Body of pancreas (tissue), 4 donors: ENCODE data around the gene PRR4. TPM values are rescaled to one million over a fixed set of nuclear protein-coding genes. Genes with fewer than 3 reads are reported as not detected.

Experiments
- ATAC-seq: fragments of 150-250 bp; one replicate; pipeline ENCODE4 v1.9.1; 2016
- DNase-seq, 4 donors: peaks; one replicate each; pipeline ENCODE4 v3.0.0-alpha.2; 2019
- H3K27ac ChIP-seq, 4 donors: fragments of 200-600 bp; sonication (generic); 1 replicate in 3 of 4; 2 replicates in 1 of 4; pipeline versions ENCODE4 v1.5.1 to v1.6.1; 2016 to 2019; ENCODE audit warnings: mild to moderate bottlenecking in 1 of 4, mixed read lengths in 1 of 4, moderate library complexity in 1 of 4
- H3K27me3 ChIP-seq, 2 donors: fragments of 200-600 bp; sonication (generic); one replicate each; pipeline ENCODE4 v1.6.0; 2016; ENCODE audit warnings: mild to moderate bottlenecking in 1 of 2
- H3K36me3 ChIP-seq, 2 donors: fragments of 200-600 bp; sonication (generic); replicated peaks in 1 of 2; 2 replicates each; pipeline ENCODE4 v1.5.1; 2016; ENCODE audit warnings: low read depth in 2 of 2; ENCODE audit not compliant: insufficient read depth in 1 of 2
- H3K4me1 ChIP-seq: fragments of 200-600 bp; sonication (generic); one replicate; pipeline ENCODE4 v1.6.0; 2016
- H3K4me3 ChIP-seq, 2 donors: fragments of 200-600 bp; sonication (generic); 1 replicate in 1 of 2; 2 replicates in 1 of 2; pipeline ENCODE4 v1.5.1; 2016 to 2019
- H3K9me3 ChIP-seq, 3 donors: fragments of 200-600 bp; sonication (generic); 1 replicate in 2 of 3; 2 replicates in 1 of 3; pipeline ENCODE4 v1.5.1; 2016
- CTCF ChIP-seq, 7 experiments: fragments of 450-650 bp in 4 of 7; fragments of 200-600 bp in 3 of 7; sonication (generic) in 3 of 7; IDR thresholded peaks; one replicate each; pipeline ENCODE4 v1.5.1; 2016 to 2019; ENCODE audit warnings: antibody characterized with exemption in 7 of 7
- POLR2A ChIP-seq, 3 donors: fragments of 450-650 bp; IDR thresholded peaks; one replicate each; pipeline ENCODE4 v1.6.1; 2016; ENCODE audit warnings: antibody characterized with exemption in 3 of 3, mild to moderate bottlenecking in 2 of 3
- WGBS, 2 donors: methylation state at CpG; one replicate each; pipeline ENCODE4 v1.1.5; 2017; 5-methylcytosine and 5-hydroxymethylcytosine counted together
- intact Hi-C: fragments of 100-400 bp; cut with DNase I; formaldehyde crosslinking; loops from one replicate; pipeline ENCODE4 v1.15.1; 2023
- total RNA-seq, 2 donors: library from RNA; depleted of rRNA; stranded (reverse); fragments of >200 nt; gene quantifications; one replicate each; pipeline ENCODE4 v1.1.0, GENCODE V29; 2016

The PRR4 gene
- total RNA-seq, 2 donors from 2014 or later: 3.4 TPM; not detected in 1

GRCh38 chr12:10853776-10854175, 4.5 kb upstream of the PRR4 start:
- intact Hi-C loops: no loop called here
- Histone ChIP-seq H3K27ac (no peak overlapping the region), H3K4me1 (no peaks in the 10 kb centered on the region), H3K9me3 (peaks cover 0 to 2% (median 0%) of the 10 kb centered on the region in 3 donors), H3K4me3 (no peak overlapping the region), H3K36me3 (no peaks in the 10 kb centered on the region), H3K27me3 (no peaks in the 10 kb centered on the region)
- ATAC-seq (no peak), DNase-seq (no peak)
- 95 to 100% methylated on average over 2 of the region's 2 CpGs for WGBS, 2 donors
- TF ChIP-seq POLR2A (IDR thresholded peaks at IDR 0.05) (no peak), CTCF (IDR thresholded peaks at IDR 0.05) (no peak)

- DNase-seq: no peak
- no peak for ATAC-seq
- H3K27me3 ChIP-seq: no peaks in the 10 kb centered on the region
- TF ChIP-seq CTCF (IDR thresholded peaks at IDR 0.05) (no peak), POLR2A (IDR thresholded peaks at IDR 0.05) (no peak)
- H3K4me1 ChIP-seq: no peaks in the 10 kb centered on the region
- H3K9me3 ChIP-seq: no peaks in the 10 kb centered on the region
- 90 to 94% methylated on average over 4 of the region's 4 CpGs for WGBS, 2 donors
- intact Hi-C loops: no loop called here
- H3K36me3 ChIP-seq: no peaks in the 10 kb centered on the region
- no peak overlapping the region for H3K27ac ChIP-seq
- H3K4me3 ChIP-seq: no peak overlapping the region
These were observed 2.1 kb upstream of the PRR4 start for GRCh38 chr12:10851243-10851858.

- intact Hi-C loops: no loop called here
- WGBS, 2 donors: 41 to 47% methylated on average over 2 of the region's 2 CpGs
- H3K27ac ChIP-seq: no peak overlapping the region
These were observed 1.5 kb downstream of the PRR4 start for GRCh38 chr12:10847744-10848143.

GRCh38 chr12:10842862-10843261, 6.4 kb downstream of the PRR4 start:
- no peaks in the 10 kb centered on the region for H3K27me3 ChIP-seq
- H3K9me3 ChIP-seq: no peaks in the 10 kb centered on the region
- no peak for DNase-seq
- no peak overlapping the region for H3K4me3 ChIP-seq
- no peak overlapping the region for H3K27ac ChIP-seq
- ATAC-seq: no peak
- no peaks in the 10 kb centered on the region for H3K4me1 ChIP-seq
- intact Hi-C loops: no loop called here
- TF ChIP-seq POLR2A (IDR thresholded peaks at IDR 0.05) (no peak), CTCF (IDR thresholded peaks at IDR 0.05) (no peak)
- WGBS, 2 donors: 57 to 92% methylated on average over 1 to 2 of the region's 2 CpGs
- no peaks in the 10 kb centered on the region for H3K36me3 ChIP-seq

More at GRCh38 chr12:10847744-10848143, 1.5 kb downstream of the PRR4 start:
- Histone ChIP-seq H3K4me1 (no peaks in the 10 kb centered on the region), H3K27me3 (no peaks in the 10 kb centered on the region), H3K9me3 (no peaks in the 10 kb centered on the region), H3K36me3 (no peaks in the 10 kb centered on the region), H3K4me3 (no peak overlapping the region)
- ATAC-seq (no peak), DNase-seq (no peak)
- TF ChIP-seq POLR2A (IDR thresholded peaks at IDR 0.05) (no peak), CTCF (IDR thresholded peaks at IDR 0.05) (no peak)

- Histone ChIP-seq H3K36me3 (no peaks in the 10 kb centered on the region), H3K4me3 (no peak overlapping the region), H3K9me3 (no peaks in the 10 kb centered on the region), H3K27me3 (no peaks in the 10 kb centered on the region), H3K4me1 (no peaks in the 10 kb centered on the region), H3K27ac (no peak overlapping the region)
- no peak for ATAC-seq
- 76 to 86% methylated on average over 3 of the region's 3 CpGs for WGBS, 2 donors
- no peak for TF ChIP-seq CTCF (IDR thresholded peaks at IDR 0.05)
- TF ChIP-seq POLR2A (IDR thresholded peaks at IDR 0.05): no peak
- intact Hi-C loops: no loop called here
- DNase-seq: no peak
These were observed 10.8 kb downstream of the PRR4 start for GRCh38 chr12:10838461-10838860.
